ENCODE measurements around the gene PROX2. TPM values are rescaled to one million over a fixed set of nuclear protein-coding genes. Genes with fewer than 3 reads are reported as not detected.

Gene PROX2
- total RNA-seq = not detected in 2 replicates

GRCh38 chr14:74875941-74876913 is at the start of gene PROX2:
Gene PROX2, minus strand, starts transcription at chr14:74876145. Its CDS starts 12,311 bp downstream, at chr14:74863834.

GRCh38 chr14:74922752-74923401 is 46.9 kb upstream of the PROX2 start, which contains the start of gene RPS6KL1:
Gene RPS6KL1, minus strand, starts transcription at chr14:74923260. Its CDS starts 1,719 bp downstream, at chr14:74921541.

DNA sequence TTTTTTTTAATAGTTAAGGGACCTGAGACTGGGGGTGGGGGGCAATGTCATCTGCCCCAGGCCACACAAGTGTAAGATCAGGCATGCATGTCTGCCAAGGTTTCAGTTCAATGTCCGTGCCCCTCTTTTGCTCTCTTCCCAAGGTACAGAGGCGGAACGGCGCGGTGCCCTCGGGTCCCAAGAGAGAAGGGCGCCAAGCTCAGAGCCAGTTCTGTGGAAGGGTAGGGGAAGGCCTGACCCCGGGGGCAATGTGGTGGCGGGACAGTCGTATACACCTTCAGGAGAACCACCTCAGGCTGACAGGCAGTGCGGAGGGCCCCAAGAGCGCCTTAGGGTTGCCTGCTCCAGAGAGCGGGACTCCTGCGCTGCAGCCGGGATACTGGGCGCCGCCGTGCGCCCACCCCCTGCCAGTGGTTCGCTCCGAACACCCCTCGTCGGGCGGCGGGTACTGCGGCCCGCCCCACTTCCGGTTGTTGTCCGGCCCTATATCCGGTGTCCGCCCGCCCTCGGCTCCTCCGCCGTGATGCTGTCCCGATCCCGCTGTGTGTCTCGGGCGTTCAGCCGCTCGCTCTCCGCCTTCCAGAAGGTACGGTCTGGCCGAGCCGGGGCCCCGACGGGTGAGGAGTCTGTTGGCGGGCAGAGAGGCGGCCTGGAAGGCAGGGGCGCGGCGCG is 5.6 kb upstream of the PROX2 start, which contains the start of gene DLST:
DLST (plus strand) TSS at position 486 of the 672 bp plus-strand sequence; CDS start at position 524, 38 bp downstream.

Other genes starting within 250 kb of the PROX2 start
- gene AREL1, start 163.1 kb downstream of the PROX2 start, total RNA-seq = 23.9 and 33.8 TPM in 2 replicates
- 20.9 and 24.3 TPM in 2 replicates for gene FCF1, start 163.0 kb downstream of the PROX2 start, total RNA-seq
- gene YLPM1, start 112.8 kb downstream of the PROX2 start, total RNA-seq = 34.6 and 37.8 TPM in 2 replicates
- gene DLST, start 5.8 kb upstream of the PROX2 start, total RNA-seq = 68.7 and 95.0 TPM in 2 replicates
- gene RPS6KL1, start 47.1 kb upstream of the PROX2 start, total RNA-seq = 0.37 and 2.3 TPM in 2 replicates
- 1.1 and 6.3 TPM in 2 replicates for gene PGF, start 79.5 kb upstream of the PROX2 start, total RNA-seq
- gene EIF2B2, start 126.8 kb upstream of the PROX2 start, total RNA-seq = 52.5 and 53.8 TPM in 2 replicates
- gene MLH3, start 175.3 kb upstream of the PROX2 start, total RNA-seq = 30.1 TPM in 2 replicates
- gene ACYP1, start 187.9 kb upstream of the PROX2 start, total RNA-seq = 8.1 and 13.5 TPM in 2 replicates
- 0.98 and 1.8 TPM in 2 replicates for gene ZC2HC1C, start 193.5 kb upstream of the PROX2 start, total RNA-seq